B cell (primary cell): ENCODE measurements around the gene ATXN7L3B. TPM values are rescaled to one million over a fixed set of nuclear protein-coding genes. Genes with fewer than 3 reads are reported as not detected.

Source experiments
- ATAC-seq: fragments of 200-7000 bp; cut with Tn5 transposase; one replicate; pipeline ENCODE4 v1.10.0; 2021; ENCODE audit warnings: low read depth, mild to moderate bottlenecking, moderate number of reproducible peaks, moderate library complexity
- CTCF ChIA-PET: fragments of 350-600 bp; sonication (Branson Sonifier 250); formaldehyde crosslinking; loops from one replicate; lab custom pipeline; 2021; ENCODE audit warnings: antibody characterized with exemption, inconsistent platforms; lab: Charles Lee
- POLR2A ChIA-PET: fragments of 350-600 bp; sonication (Branson Sonifier 250); formaldehyde crosslinking; loops from one replicate; lab custom pipeline; 2021; ENCODE audit warnings: antibody characterized with exemption; lab: Charles Lee
- DNase-seq: peaks from one replicate; pipeline ENCODE4 v3.0.0; 2013
- H2AFZ ChIP-seq: 2 replicates; pipeline ENCODE4 v1.6.1; 2012; ENCODE audit warnings: mild to moderate bottlenecking, low read depth, low read length; ENCODE audit not compliant: insufficient read depth, poor library complexity, severe bottlenecking
- H3K27ac ChIP-seq, 2 donors: 1 replicate in 1 of 2; 2 replicates in 1 of 2; pipeline ENCODE4 v1.5.1; 2012 to 2013; ENCODE audit warnings: low read length in 2 of 2, mild to moderate bottlenecking in 2 of 2, moderate library complexity in 1 of 2
- H3K27me3 ChIP-seq, 4 experiments: fragments of 200-600 bp in 1 of 4; sonication (generic) in 1 of 4; replicated peaks in 1 of 4; 1 replicate in 2 of 4; 2 replicates in 2 of 4; pipeline versions ENCODE4 v1.6.1 to v1.7.0; 2013 to 2016; ENCODE audit warnings: low read length in 3 of 4, mild to moderate bottlenecking in 2 of 4, mixed read lengths in 1 of 4, moderate library complexity in 1 of 4; ENCODE audit not compliant: insufficient read depth in 4 of 4, control insufficient read depth in 3 of 4; ENCODE audit errors: control extremely low read depth in 1 of 4
- H3K36me3 ChIP-seq, 2 experiments: replicated peaks in 1 of 2; 1 replicate in 1 of 2; 2 replicates in 1 of 2; pipeline versions ENCODE4 v1.6.1 to v1.7.1; 2013; ENCODE audit warnings: low read length in 1 of 2; ENCODE audit not compliant: insufficient read depth in 2 of 2, control insufficient read depth in 1 of 2; ENCODE audit errors: control extremely low read depth in 1 of 2, extremely low read depth in 1 of 2
- H3K4me1 ChIP-seq, 2 donors: fragments of 200-600 bp in 1 of 2; sonication (generic) in 1 of 2; 1 replicate in 1 of 2; 2 replicates in 1 of 2; pipeline versions ENCODE4 v1.5.1 to v1.6.1; 2013 to 2017; ENCODE audit warnings: low read length in 2 of 2; ENCODE audit not compliant: control insufficient read depth in 2 of 2, insufficient read depth in 2 of 2
- H3K4me2 ChIP-seq: replicated peaks from 2 replicates; pipeline ENCODE3; 2012; ENCODE audit warnings: mild to moderate bottlenecking, low read depth, low read length; ENCODE audit not compliant: poor library complexity, severe bottlenecking
- H3K4me3 ChIP-seq, 5 experiments: fragments of 200-600 bp in 1 of 5; sonication (generic) in 1 of 5; 1 replicate in 3 of 5; 2 replicates in 2 of 5; pipeline versions ENCODE4 v1.5.1 to v1.7.0; 2011 to 2016; ENCODE audit warnings: low read length in 4 of 5, mild to moderate bottlenecking in 4 of 5, low read depth in 2 of 5, control low read depth in 1 of 5, moderate library complexity in 1 of 5; ENCODE audit not compliant: insufficient read depth in 1 of 5; ENCODE audit errors: control extremely low read depth in 1 of 5, extremely low read depth in 1 of 5
- H3K79me2 ChIP-seq: fragments of 200-600 bp; sonication (generic); one replicate; pipeline ENCODE4 v1.6.0; 2016; ENCODE audit warnings: low read length; ENCODE audit not compliant: control insufficient read depth, insufficient read depth
- H3K9ac ChIP-seq: fragments of 200-600 bp; sonication (generic); 2 replicates; pipeline ENCODE4 v1.6.1; 2017; ENCODE audit warnings: mild to moderate bottlenecking, low read length, moderate library complexity
- H3K9me3 ChIP-seq, 3 donors: one replicate each; pipeline versions ENCODE4 v1.6.1 to v1.7.1; 2013; ENCODE audit warnings: low read length in 2 of 3; ENCODE audit not compliant: control insufficient read depth in 2 of 3, insufficient read depth in 1 of 3; ENCODE audit errors: control extremely low read depth in 1 of 3
- H4K20me1 ChIP-seq: 2 replicates; pipeline ENCODE4 v1.6.0; 2012; ENCODE audit warnings: mild to moderate bottlenecking, low read length; ENCODE audit not compliant: insufficient read depth, control insufficient read depth, poor library complexity, severe bottlenecking
- H3K27ac Mint-ChIP-seq: one replicate; pipeline ENCODE4 v1.8.0; 2021; ENCODE audit warnings: mixed read lengths
- H3K27me3 Mint-ChIP-seq: one replicate; pipeline ENCODE4 v1.8.0; 2021; ENCODE audit warnings: mixed read lengths
- H3K4me1 Mint-ChIP-seq: one replicate; pipeline ENCODE4 v1.8.0; 2021; ENCODE audit warnings: mixed read lengths
- H3K4me3 Mint-ChIP-seq: one replicate; pipeline ENCODE4 v1.8.0; 2021; ENCODE audit warnings: mixed read lengths
- H3K9me3 Mint-ChIP-seq: one replicate; pipeline ENCODE4 v1.8.0; 2022; ENCODE audit warnings: mixed read lengths; ENCODE audit not compliant: insufficient read depth
- CTCF ChIP-seq: fragments of 200-600 bp; IDR thresholded peaks from one replicate; pipeline ENCODE4 v1.8.0; 2022; ENCODE audit warnings: antibody characterized with exemption, mild to moderate bottlenecking
- EZH2 ChIP-seq: IDR thresholded peaks from 2 replicates; pipeline ENCODE4 v1.6.1; 2012; ENCODE audit warnings: borderline replicate concordance, low read depth, mild to moderate bottlenecking, moderate library complexity, low read length; ENCODE audit not compliant: insufficient read depth, poor library complexity, severe bottlenecking
- WGBS: methylation state at CpG from one replicate; pipeline ENCODE4 v1.1.5; 2013; ENCODE audit warnings: missing lambda C conversion rate; ENCODE audit not compliant: insufficient coverage; 5-methylcytosine and 5-hydroxymethylcytosine counted together
- intact Hi-C: fragments of 100-400 bp; cut with micrococcal nuclease; formaldehyde crosslinking; loops from one replicate; pipeline ENCODE4 v1.10.0; 2022
- polyA plus RNA-seq: library from polyadenylated mRNA; depleted of rRNA; stranded (reverse); fragments of >200 nt; gene quantifications from 2 replicates; pipeline ENCODE4 v1.2.3, GENCODE V29; 2012
- total RNA-seq, 2 donors: library from RNA; stranded (reverse); fragments of 120-200 nt in 1 of 2; gene quantifications; 1 replicate in 1 of 2; 2 replicates in 1 of 2; pipeline versions ENCODE4 v1.2.3 to v1.2.4, GENCODE V29; 2013 to 2022

ATXN7L3B gene
- total and polyA plus RNA-seq, 2 donors (not counting 1 experiment from before 2014, with no cell fraction given): 15.0 to 38.6 TPM

GRCh38 chr12:74547249-74547648 lies 9.6 kb downstream of the ATXN7L3B start:
- H3K27me3 Mint-ChIP-seq: no peaks in the 10 kb centered on the region
- H3K4me3 Mint-ChIP-seq: no peak overlapping the region
- no peak overlapping the region for H3K4me3 ChIP-seq
- no peaks in the 10 kb centered on the region for H3K9me3 Mint-ChIP-seq
- WGBS: 100% methylated on average over 2 of the region's 2 CpGs
- ATAC-seq (no peak), DNase-seq (no peak)
- H3K4me1 ChIP-seq: peaks cover 0 to 3% of the 10 kb centered on the region in 2 donors
- no peaks in the 10 kb centered on the region for H3K9me3 ChIP-seq
- H3K79me2 ChIP-seq: no peaks in the 10 kb centered on the region
- intact Hi-C loops: no loop called here
- no peak overlapping the region for H3K27ac Mint-ChIP-seq
- CTCF ChIA-PET: no interaction called here
- H3K36me3 ChIP-seq: peaks cover 0 to 6% of the 10 kb centered on the region in 2 experiments
- POLR2A ChIA-PET: no interaction called here
- peaks cover 7% of the 10 kb centered on the region for H3K4me1 Mint-ChIP-seq
- no peaks in the 10 kb centered on the region for H4K20me1 ChIP-seq
- no peak overlapping the region for H3K4me2 ChIP-seq
- no peak overlapping the region for H3K27ac ChIP-seq
- no peaks in the 10 kb centered on the region for H3K27me3 ChIP-seq
- no peak overlapping the region for H2AFZ ChIP-seq
- H3K9ac ChIP-seq: no peak overlapping the region
- TF ChIP-seq CTCF: no peak
- TF ChIP-seq EZH2: no peak

GRCh38 chr12:74551291-74551690 lies 13.7 kb downstream of the ATXN7L3B start:
- no peak overlapping the region for H3K9ac ChIP-seq
- DNase-seq (no peak), ATAC-seq (no peak)
- H3K9me3 ChIP-seq: peaks cover 0 to 1% (median 0%) of the 10 kb centered on the region in 3 donors
- no peaks in the 10 kb centered on the region for H4K20me1 ChIP-seq
- intact Hi-C loops: no loop called here
- WGBS: 92% methylated on average over 2 of the region's 3 CpGs
- no peaks in the 10 kb centered on the region for H3K79me2 ChIP-seq
- H3K36me3 ChIP-seq: no peaks in the 10 kb centered on the region
- Mint-ChIP-seq H3K27ac (no peak overlapping the region), H3K9me3 (no peaks in the 10 kb centered on the region), H3K4me3 (no peak overlapping the region), H3K4me1 (no peaks in the 10 kb centered on the region), H3K27me3 (no peaks in the 10 kb centered on the region)
- H3K27me3 ChIP-seq: no peaks in the 10 kb centered on the region
- POLR2A ChIA-PET: no interaction called here
- H3K4me1 ChIP-seq: no peaks in the 10 kb centered on the region
- H3K27ac ChIP-seq: no peak overlapping the region
- CTCF ChIA-PET: no interaction called here
- no peak overlapping the region for H2AFZ ChIP-seq
- H3K4me2 ChIP-seq: no peak overlapping the region
- H3K4me3 ChIP-seq: no peak overlapping the region
- TF ChIP-seq EZH2: no peak
- no peak for TF ChIP-seq CTCF
